A549 (cell line): ENCODE results near the gene PLD5. TPM values are rescaled to one million over a fixed set of nuclear protein-coding genes. Genes with fewer than 3 reads are reported as not detected.
A peak's percentile ranks its signal among the peaks of the same experiment; 100 is the strongest.

Experiments
- ATAC-seq, 2 experiments: fragments of 200-7000 bp in 1 of 2; fragments of >200 bp in 1 of 2; cut with Nextera tagmentation in 1 of 2; cut with Tn5 transposase in 1 of 2; 3 replicates each; pipeline versions ENCODE4 v1.8.0 to v1.9.1; 2018 to 2020; ENCODE audit warnings: mild to moderate bottlenecking in 1 of 2, moderate library complexity in 1 of 2
- CTCF ChIA-PET: fragments of 300-600 bp; sonication (Branson Sonifier 250); formaldehyde crosslinking; extraction: SDS; loops from one replicate; lab custom pipeline; 2021; ENCODE audit warnings: antibody characterized with exemption, inconsistent platforms; lab: Yijun Ruan, JAX
- POLR2A ChIA-PET: fragments of 350-600 bp; formaldehyde crosslinking; extraction: SDS; loops from one replicate; lab custom pipeline; 2021; ENCODE audit warnings: antibody characterized with exemption, inconsistent platforms; lab: Yijun Ruan, JAX
- DNase-seq, 2 experiments: peaks; one replicate each; pipeline versions ENCODE4 v3.0.0 to v3.0.0-alpha.2; 2011 to 2016; ENCODE audit warnings: low read depth in 1 of 2, low spot score in 1 of 2
- FAIRE-seq: peaks from 2 replicates; lab custom pipeline; 2011; peaks lifted over from hg19 to GRCh38; lab: Jason Lieb, UNC
- H3K27ac ChIP-seq, 2 experiments: fragments of >200 bp; sonication (Bioruptor Twin); formaldehyde crosslinking; 3 replicates each; pipeline ENCODE4 v1.5.1; 2016 to 2017
- H3K4me1 ChIP-seq: fragments of >200 bp; sonication (Bioruptor Twin); formaldehyde crosslinking; 3 replicates; pipeline ENCODE4 v1.6.1; 2016
- H3K4me2 ChIP-seq: fragments of >200 bp; sonication (Bioruptor Twin); formaldehyde crosslinking; 3 replicates; pipeline ENCODE4 v1.6.1; 2016
- H3K4me3 ChIP-seq: fragments of >200 bp; sonication (Bioruptor Twin); formaldehyde crosslinking; 3 replicates; pipeline ENCODE4 v1.5.1; 2016
- H3K9me3 ChIP-seq: fragments of >200 bp; sonication (Bioruptor Twin); formaldehyde crosslinking; 3 replicates; pipeline ENCODE4 v1.6.1; 2016
- CBX2 ChIP-seq: fragments of 200-600 bp; sonication (generic); IDR thresholded peaks from 2 replicates; pipeline ENCODE4 v1.6.1; 2016; ENCODE audit warnings: low read depth, mild to moderate bottlenecking, borderline replicate concordance
- CEBPB ChIP-seq, 2 experiments: fragments of >200 bp in 1 of 2; sonication (Bioruptor Twin) in 1 of 2; formaldehyde crosslinking in 1 of 2; IDR thresholded peaks; 2 replicates each; pipeline ENCODE4 v1.6.1; 2012 to 2016
- CHD4 ChIP-seq: fragments of 200-600 bp; sonication (generic); IDR thresholded peaks from 2 replicates; pipeline ENCODE4 v1.6.1; 2016; ENCODE audit warnings: antibody characterized with exemption, mild to moderate bottlenecking, borderline replicate concordance
- E2F6 ChIP-seq: IDR thresholded peaks from 2 replicates; pipeline ENCODE4 v1.6.1; 2012; ENCODE audit warnings: low read depth, borderline replicate concordance
- ELK1 ChIP-seq: fragments of 150-350 bp; IDR thresholded peaks from 2 replicates; pipeline ENCODE4 v1.6.1; 2014; ENCODE audit warnings: low read depth, mild to moderate bottlenecking, low read length
- FOSL2 ChIP-seq, 2 experiments: fragments of 450-650 bp in 1 of 2; fragments of >200 bp in 1 of 2; sonication (Bioruptor Twin) in 1 of 2; formaldehyde crosslinking; IDR thresholded peaks; 2 replicates each; pipeline versions ENCODE4 v1.5.0 to v1.6.1; 2016 to 2020; ENCODE audit warnings: mild to moderate bottlenecking in 1 of 2, moderate library complexity in 1 of 2
- FOXS1 ChIP-seq: fragments of 250-450 bp; sonication (Bioruptor Pico); IDR thresholded peaks from 2 replicates; pipeline ENCODE4 v1.5.0; 2020; ENCODE audit warnings: mild to moderate bottlenecking, moderate library complexity
- GATA3 ChIP-seq: IDR thresholded peaks from 2 replicates; pipeline ENCODE4 v1.6.1; 2012; ENCODE audit warnings: borderline replicate concordance
- HDAC2 ChIP-seq: fragments of 200-600 bp; sonication (generic); IDR thresholded peaks from 2 replicates; pipeline ENCODE4 v1.6.1; 2016
- HEYL ChIP-seq: fragments of 250-450 bp; sonication (Bioruptor Pico); IDR thresholded peaks from 2 replicates; pipeline ENCODE4 v1.8.0; 2021; ENCODE audit warnings: mild to moderate bottlenecking, moderate library complexity
- HMGXB4 ChIP-seq: fragments of 250-450 bp; sonication (Bioruptor Pico); IDR thresholded peaks from 2 replicates; pipeline ENCODE4 v1.5.0; 2021; ENCODE audit warnings: mild to moderate bottlenecking, moderate library complexity, borderline replicate concordance
- KDM5A ChIP-seq: fragments of 200-600 bp; sonication (generic); IDR thresholded peaks from 2 replicates; pipeline ENCODE4 v1.6.1; 2016; ENCODE audit warnings: antibody characterized with exemption, mild to moderate bottlenecking
- MAFK ChIP-seq: fragments of 450-650 bp; IDR thresholded peaks from 2 replicates; pipeline ENCODE4 v1.6.1; 2014; ENCODE audit not compliant: partially characterized antibody
- MAZ ChIP-seq: fragments of 150-350 bp; IDR thresholded peaks from 2 replicates; pipeline ENCODE4 v1.6.1; 2014; ENCODE audit warnings: antibody characterized with exemption, low read depth, low read length, borderline replicate concordance
- NR3C1 ChIP-seq: fragments of >200 bp; sonication (Bioruptor Twin); formaldehyde crosslinking; IDR thresholded peaks from 3 replicates; pipeline ENCODE4 v1.6.1; 2017
- PBX3 ChIP-seq: IDR thresholded peaks from 2 replicates; pipeline ENCODE4 v1.6.1; 2012
- RAD21 ChIP-seq, 2 experiments: fragments of >200 bp in 1 of 2; sonication (Bioruptor Twin) in 1 of 2; formaldehyde crosslinking in 1 of 2; IDR thresholded peaks in 1 of 2; conservative IDR thresholded peaks in 1 of 2; 2 replicates in 1 of 2; 3 replicates in 1 of 2; pipeline ENCODE4 v1.6.1; 2012 to 2018; ENCODE audit warnings: inconsistent platforms in 1 of 2
- RARB ChIP-seq: fragments of 250-450 bp; sonication (Bioruptor Pico); IDR thresholded peaks from 2 replicates; pipeline ENCODE4 v1.8.0; 2021; ENCODE audit warnings: mild to moderate bottlenecking, moderate library complexity
- RNF2 ChIP-seq: fragments of 200-600 bp; sonication (generic); IDR thresholded peaks from 2 replicates; pipeline ENCODE4 v1.6.1; 2016; ENCODE audit warnings: low read depth, mild to moderate bottlenecking, antibody characterized with exemption, moderate library complexity, borderline replicate concordance
- SMC3 ChIP-seq: fragments of >200 bp; sonication (Bioruptor Twin); formaldehyde crosslinking; IDR thresholded peaks from 3 replicates; pipeline ENCODE4 v1.6.1; 2018; ENCODE audit warnings: inconsistent platforms
- ZFP36 ChIP-seq: fragments of 450-650 bp; IDR thresholded peaks from 2 replicates; pipeline ENCODE4 v1.6.1; 2014; ENCODE audit warnings: borderline replicate concordance; ENCODE audit not compliant: partially characterized antibody
- ZSCAN20 ChIP-seq: fragments of 250-450 bp; sonication (Bioruptor Pico); IDR thresholded peaks from 2 replicates; pipeline ENCODE4 v1.8.0; 2022; ENCODE audit warnings: mild to moderate bottlenecking, moderate library complexity
- WGBS: methylation state at CpG from one replicate; pipeline ENCODE4 v1.1.6; 2017; ENCODE audit errors: missing lambda C conversion rate; 5-methylcytosine and 5-hydroxymethylcytosine counted together
- polyA plus RNA-seq, 4 experiments: library from polyadenylated mRNA; depleted of rRNA in 3 of 4; stranded (reverse); fragments of >200 nt; fragmentation: RNase III in 1 of 4; extraction: RNeasy Plus Mini Kit Qiagen cat#74134 plus additional on column Dnase treatment in 1 of 4; gene quantifications; 2 replicates in 3 of 4; 3 replicates in 1 of 4; pipeline ENCODE4 v1.2.3, GENCODE V29; 2011 to 2017

Gene PLD5
- polyA plus RNA-seq, 2 of the 4 experiments (the other 2 are of a cell fraction) = 1.5 to 1.7 TPM

- CTCF ChIA-PET = no interaction called here
Observed at GRCh38 chr1:242162140-242162539, 362.4 kb downstream of the PLD5 start.

GRCh38 chr1:242147096-242147976 lies 377.2 kb downstream of the PLD5 start:
- ATAC-seq (peak; percentile 34 to 82; a peak in 3 of 6 replicates), FAIRE-seq (peak; percentile 63), DNase-seq (peak in 1 of 2 experiments; percentile 55)
- 4% methylated on average over 4 of the region's 4 CpGs for WGBS
- no peak for TF ChIP-seq HDAC2
- TF ChIP-seq FOSL2 (IDR thresholded peaks at IDR 0.05) = no peak
- TF ChIP-seq FOSL2 (CRISPR knock-in tag; IDR thresholded peaks at IDR 0.05) = peak; percentile 60
- no peak for TF ChIP-seq ELK1
- TF ChIP-seq CEBPB (IDR thresholded peaks at IDR 0.05) = peak in 1 of 2 experiments; percentile 51; a peak in 2 of 4 replicates
- TF ChIP-seq GATA3 = peak; percentile 59
- no peak for TF ChIP-seq RARB
- TF ChIP-seq MAFK = peak; percentile 100
- TF ChIP-seq SMC3 = no peak
- H3K27ac ChIP-seq = peak overlapping the region; percentile 39 to 59
- peak overlapping the region; percentile 74 for H3K4me2 ChIP-seq
- 0 out of 3 replicates have a peak, but pooled peaks cover 3% of the 10 kb centered on the region for H3K9me3 ChIP-seq
- ChIA-PET CTCF (no interaction called here), POLR2A (no interaction called here)
- H3K4me1 ChIP-seq = peaks cover 11% of the 10 kb centered on the region; the same call in 1 of the 3 replicates
- peak overlapping the region; percentile 15 for H3K4me3 ChIP-seq

More at GRCh38 chr1:242162140-242162539, 362.4 kb downstream of the PLD5 start:
- peaks cover 3% of the 10 kb centered on the region; the same call in 1 of the 3 replicates for H3K9me3 ChIP-seq
- H3K27ac ChIP-seq = no peak overlapping the region
- FAIRE-seq (no peak), DNase-seq (no peak), ATAC-seq (no peak)
- no peaks in the 10 kb centered on the region for H3K4me1 ChIP-seq
- POLR2A ChIA-PET = no interaction called here
- TF ChIP-seq KDM5A (no peak), FOXS1 (CRISPR knock-in tag) (no peak), PBX3 (no peak), NR3C1 (no peak)
- H3K4me2 ChIP-seq = no peak overlapping the region
- no peak overlapping the region for H3K4me3 ChIP-seq
- 46% methylated on average over 3 of the region's 3 CpGs for WGBS

- ATAC-seq (peak in 1 of 2 experiments; percentile 51; a peak in 2 of 6 replicates), DNase-seq (peak in 1 of 2 experiments; percentile 7), FAIRE-seq (no peak)
- Histone ChIP-seq H3K4me1 (peaks cover 11% of the 10 kb centered on the region; the same call in 1 of the 3 replicates), H3K9me3 (0 out of 3 replicates have a peak, but pooled peaks cover 3% of the 10 kb centered on the region), H3K4me2 (peak overlapping the region; percentile 74), H3K27ac (peak overlapping the region; percentile 39 to 59), H3K4me3 (peak overlapping the region; percentile 15)
- ChIA-PET POLR2A (no interaction called here), CTCF (no interaction called here)
- 18% methylated on average over 3 of the region's 3 CpGs for WGBS
- TF ChIP-seq FOXS1 (CRISPR knock-in tag) (no peak), MAZ (no peak), ZSCAN20 (CRISPR knock-in tag) (no peak), ZFP36 (no peak)
Observed at GRCh38 chr1:242146652-242147051, 377.8 kb downstream of the PLD5 start.

- Histone ChIP-seq H3K27ac (no peak overlapping the region), H3K4me3 (no peak overlapping the region), H3K4me2 (no peak overlapping the region), H3K4me1 (no peaks in the 10 kb centered on the region), H3K9me3 (no peaks in the 10 kb centered on the region)
- CTCF ChIA-PET = no interaction called here
- WGBS = 90% methylated on average over 1 of the region's 1 CpG
- DNase-seq (no peak), ATAC-seq (no peak), FAIRE-seq (no peak)
- TF ChIP-seq CBX2 (no peak), HDAC2 (no peak), HMGXB4 (CRISPR knock-in tag) (no peak), E2F6 (no peak), RNF2 (no peak), RAD21 (conservative IDR thresholded peaks at IDR 0.05 in 1 of 2, IDR thresholded peaks at IDR 0.05 in 1 of 2) (no peak), CHD4 (no peak), HEYL (CRISPR knock-in tag) (no peak)
- POLR2A ChIA-PET = no interaction called here
Observed at GRCh38 chr1:242140836-242141235, 383.7 kb downstream of the PLD5 start.
